ENCODE results near the gene RNF182.
"Not testable (repeated sequence)": the region's sequence is repeated elsewhere in the genome, so short reads cannot be mapped to it uniquely, and the experiment has no call there.

Gene RNF182

GRCh38 chr6:13965582-13966127 lies 40.9 kb downstream of the RNF182 start:
- no peak for DNase-seq (ENCODE audit: low spot score)

- no peak for DNase-seq (ENCODE audit: low spot score)
Measured at GRCh38 chr6:13971303-13971702, 46.6 kb downstream of the RNF182 start.

- DNase-seq (ENCODE audit: low spot score) = not testable (repeated sequence)
Measured at GRCh38 chr6:13972602-13973001, 47.9 kb downstream of the RNF182 start.

GRCh38 chr6:13973422-13973821 lies 48.7 kb downstream of the RNF182 start:
- DNase-seq (ENCODE audit: low spot score) = not testable (repeated sequence)

- DNase-seq (ENCODE audit: low spot score) = no peak
Measured at GRCh38 chr6:13978102-13978640, 53.4 kb downstream of the RNF182 start.

- no peak for DNase-seq (ENCODE audit: low spot score)
Measured at GRCh38 chr6:13978787-13979186, 54.0 kb downstream of the RNF182 start.

- no peak for DNase-seq (ENCODE audit: low spot score)
Measured at GRCh38 chr6:13979284-13980171, 54.8 kb downstream of the RNF182 start.

GRCh38 chr6:13980534-13980933 lies 55.8 kb downstream of the RNF182 start:
- DNase-seq (ENCODE audit: low spot score) = no peak

- DNase-seq (ENCODE audit: low spot score) = no peak
Measured at GRCh38 chr6:13985663-13986325, 61.0 kb downstream of the RNF182 start.

GRCh38 chr6:13986700-13987399 lies 62.1 kb downstream of the RNF182 start:
- DNase-seq (ENCODE audit: low spot score) = no peak

GRCh38 chr6:13987400-13987865 lies 62.7 kb downstream of the RNF182 start:
- DNase-seq (ENCODE audit: low spot score) = no peak

- no peak for DNase-seq (ENCODE audit: low spot score)
Measured at GRCh38 chr6:13988049-13988738, 63.4 kb downstream of the RNF182 start.

GRCh38 chr6:13988908-13989307 lies 64.2 kb downstream of the RNF182 start:
- no peak for DNase-seq (ENCODE audit: low spot score)

- no peak for DNase-seq (ENCODE audit: low spot score)
Measured at GRCh38 chr6:13989496-13990144, 64.9 kb downstream of the RNF182 start.

GRCh38 chr6:13990796-13991195 lies 66.0 kb downstream of the RNF182 start:
- no peak for DNase-seq (ENCODE audit: low spot score)

- no peak for DNase-seq (ENCODE audit: low spot score)
Measured at GRCh38 chr6:13991393-13991792, 66.6 kb downstream of the RNF182 start.

GRCh38 chr6:13992417-13993055 lies 67.8 kb downstream of the RNF182 start:
- DNase-seq (ENCODE audit: low spot score) = no peak

- no peak for DNase-seq (ENCODE audit: low spot score)
Measured at GRCh38 chr6:13993416-13993815, 68.7 kb downstream of the RNF182 start.

- DNase-seq (ENCODE audit: low spot score) = no peak
Measured at GRCh38 chr6:13998356-13998755, 73.6 kb downstream of the RNF182 start.

- DNase-seq (ENCODE audit: low spot score) = no peak
Measured at GRCh38 chr6:14000901-14001300, 76.1 kb downstream of the RNF182 start.

Measured in HuH-7.5 (cell line).